Stomach (tissue), 4 donors: ENCODE measurements around the gene TBC1D14.

Source experiments
- EP300 ChIP-seq: sonication (generic); formaldehyde crosslinking; IDR thresholded peaks from one replicate; pipeline ENCODE4 v1.6.1; 2017; ENCODE audit warnings: antibody characterized with exemption
- POLR2A ChIP-seq, 4 donors: fragments of 450-650 bp; IDR thresholded peaks; one replicate each; pipeline ENCODE4 v1.6.1; 2016; ENCODE audit warnings: antibody characterized with exemption in 4 of 4, control low read depth in 2 of 4, mild to moderate bottlenecking in 1 of 4, moderate library complexity in 1 of 4
- POLR2AphosphoS5 ChIP-seq, 3 donors: sonication (generic); formaldehyde crosslinking; IDR thresholded peaks; one replicate each; pipeline ENCODE4 v1.6.1; 2016; ENCODE audit warnings: antibody characterized with exemption in 3 of 3
- TF ChIP-seq, protein P1 (sequence below), 7 experiments: fragments of 450-650 bp in 4 of 7; fragments of 200-600 bp in 3 of 7; sonication (generic) in 3 of 7; IDR thresholded peaks; one replicate each; pipeline ENCODE4 v1.5.1; 2016 to 2019; ENCODE audit warnings: antibody characterized with exemption in 7 of 7, control low read depth in 2 of 7, mild to moderate bottlenecking in 1 of 7

DNA sequence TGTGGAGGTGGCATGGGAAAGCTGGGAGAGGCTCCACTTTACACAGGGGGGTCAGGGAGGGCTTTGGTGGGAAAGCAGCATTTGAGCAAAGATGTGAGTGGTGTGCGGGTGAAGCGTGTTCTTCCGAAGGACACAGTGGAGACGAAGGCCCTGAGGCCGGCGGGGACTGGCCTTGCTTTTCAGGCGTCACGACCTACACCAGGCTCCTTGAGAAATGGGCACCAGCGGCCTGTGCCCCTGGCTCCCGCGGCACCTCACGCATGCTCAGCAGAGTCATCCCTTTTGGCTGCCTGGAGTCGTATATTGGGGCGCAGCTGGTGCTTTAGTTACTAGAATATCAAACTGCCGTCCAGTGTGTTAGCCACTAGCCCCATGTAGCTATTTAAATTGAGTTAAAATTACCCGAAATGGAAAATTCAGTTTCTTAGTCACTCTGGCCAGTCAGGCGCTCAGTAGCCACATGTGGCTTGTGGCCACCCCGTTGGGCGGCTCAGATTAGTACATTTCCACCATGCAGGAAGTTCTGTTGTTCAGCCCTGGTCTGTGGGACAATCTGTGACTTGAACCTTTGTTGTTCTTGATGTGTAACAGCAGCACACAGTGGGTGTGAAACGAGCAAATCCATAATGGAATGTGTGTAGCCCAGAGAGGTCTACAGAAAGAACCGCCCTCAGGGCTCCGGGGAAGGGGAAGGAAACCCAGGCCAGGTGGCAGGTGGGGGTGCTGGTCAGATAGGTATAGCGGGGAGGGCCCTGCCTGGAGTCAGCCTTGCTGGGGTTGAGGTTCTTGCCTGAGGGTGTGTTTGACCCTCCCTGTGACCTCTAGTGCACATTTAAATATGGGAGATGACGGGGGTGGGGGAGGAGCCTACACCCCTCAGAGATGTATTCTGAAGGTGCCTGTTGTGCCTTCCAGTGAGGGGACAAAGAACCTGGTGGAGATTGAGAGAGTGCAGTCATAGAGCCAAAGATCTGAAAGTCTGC lies 30.4 kb downstream of the TBC1D14 start:
- TF ChIP-seq, protein P1, sequence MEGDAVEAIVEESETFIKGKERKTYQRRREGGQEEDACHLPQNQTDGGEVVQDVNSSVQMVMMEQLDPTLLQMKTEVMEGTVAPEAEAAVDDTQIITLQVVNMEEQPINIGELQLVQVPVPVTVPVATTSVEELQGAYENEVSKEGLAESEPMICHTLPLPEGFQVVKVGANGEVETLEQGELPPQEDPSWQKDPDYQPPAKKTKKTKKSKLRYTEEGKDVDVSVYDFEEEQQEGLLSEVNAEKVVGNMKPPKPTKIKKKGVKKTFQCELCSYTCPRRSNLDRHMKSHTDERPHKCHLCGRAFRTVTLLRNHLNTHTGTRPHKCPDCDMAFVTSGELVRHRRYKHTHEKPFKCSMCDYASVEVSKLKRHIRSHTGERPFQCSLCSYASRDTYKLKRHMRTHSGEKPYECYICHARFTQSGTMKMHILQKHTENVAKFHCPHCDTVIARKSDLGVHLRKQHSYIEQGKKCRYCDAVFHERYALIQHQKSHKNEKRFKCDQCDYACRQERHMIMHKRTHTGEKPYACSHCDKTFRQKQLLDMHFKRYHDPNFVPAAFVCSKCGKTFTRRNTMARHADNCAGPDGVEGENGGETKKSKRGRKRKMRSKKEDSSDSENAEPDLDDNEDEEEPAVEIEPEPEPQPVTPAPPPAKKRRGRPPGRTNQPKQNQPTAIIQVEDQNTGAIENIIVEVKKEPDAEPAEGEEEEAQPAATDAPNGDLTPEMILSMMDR (IDR thresholded peaks at IDR 0.05), result no peak
- TF ChIP-seq EP300, result no peak
- no peak for TF ChIP-seq POLR2AphosphoS5 (IDR thresholded peaks at IDR 0.05)
- TF ChIP-seq POLR2A (IDR thresholded peaks at IDR 0.05), result no peak
